Smooth muscle cell (in vitro differentiated cells): Measurements from ENCODE around the gene ATP8B4. TPM values are rescaled to one million over a fixed set of nuclear protein-coding genes. Genes with fewer than 3 reads are reported as not detected.

Experiments
- DNase-seq: peaks from one replicate; lab custom pipeline; 2025; ENCODE audit not compliant: unreplicated experiment; lab: John Stamatoyannopoulos, UW
- H2AFZ ChIP-seq: fragments of 200-600 bp; sonication (generic); 2 replicates; pipeline ENCODE4 v1.6.0; 2016; ENCODE audit warnings: antibody characterized with exemption, low read depth, mild to moderate bottlenecking
- H3F3A ChIP-seq: fragments of 200-600 bp; sonication (generic); 2 replicates; pipeline ENCODE4 v1.6.0; 2017; ENCODE audit warnings: antibody characterized with exemption, low read depth
- H3K27ac ChIP-seq: fragments of 200-600 bp; sonication (generic); 2 replicates; pipeline ENCODE4 v1.5.1; 2016; ENCODE audit warnings: low read depth, mild to moderate bottlenecking
- H3K27me3 ChIP-seq: fragments of 200-600 bp; sonication (generic); 2 replicates; pipeline ENCODE4 v1.6.1; 2016; ENCODE audit warnings: low read depth, mild to moderate bottlenecking
- H3K36me3 ChIP-seq: fragments of 200-600 bp; sonication (generic); 2 replicates; pipeline ENCODE4 v1.5.1; 2016; ENCODE audit warnings: low read depth
- H3K4me1 ChIP-seq: fragments of 200-600 bp; sonication (generic); 2 replicates; pipeline ENCODE4 v1.5.1; 2016; ENCODE audit warnings: low read depth
- H3K4me2 ChIP-seq: fragments of 200-600 bp; sonication (generic); 2 replicates; pipeline ENCODE4 v1.6.0; 2016; ENCODE audit warnings: mild to moderate bottlenecking
- H3K4me3 ChIP-seq: fragments of 200-600 bp; sonication (generic); 2 replicates; pipeline ENCODE4 v1.5.1; 2016; ENCODE audit warnings: mild to moderate bottlenecking
- H3K79me2 ChIP-seq: fragments of 200-600 bp; sonication (generic); 2 replicates; pipeline ENCODE4 v1.6.0; 2016; ENCODE audit warnings: low read depth, mild to moderate bottlenecking
- H3K9ac ChIP-seq: fragments of 200-600 bp; sonication (generic); 2 replicates; pipeline ENCODE4 v1.6.0; 2016; ENCODE audit warnings: low read depth
- H3K9me3 ChIP-seq: fragments of 200-600 bp; sonication (generic); replicated peaks from 2 replicates; pipeline ENCODE4 v1.5.1; 2016; ENCODE audit warnings: low read depth
- H4K20me1 ChIP-seq: fragments of 200-600 bp; sonication (generic); 2 replicates; pipeline ENCODE4 v1.6.0; 2016; ENCODE audit warnings: low read depth
- CTCF ChIP-seq: fragments of 200-600 bp; sonication (generic); IDR thresholded peaks from 2 replicates; pipeline ENCODE4 v1.5.1; 2017; ENCODE audit warnings: borderline replicate concordance, mild to moderate bottlenecking, antibody characterized with exemption; ENCODE audit not compliant: insufficient read depth, poor library complexity, severe bottlenecking
- WGBS: methylation state at CpG from one replicate; pipeline ENCODE4 v1.1.7; 2016; ENCODE audit warnings: low lambda C conversion rate; 5-methylcytosine and 5-hydroxymethylcytosine counted together
- polyA plus RNA-seq: library from polyadenylated mRNA; unstranded; fragments of >200 nt; fragmentation: Nextera tagmentation; extraction: Ambion mirVana; gene quantifications from 2 replicates; pipeline ENCODE4 v1.2.1, GENCODE V29; 2016
- total RNA-seq: library from RNA; depleted of rRNA; stranded (reverse); fragments of >200 nt; gene quantifications from 2 replicates; pipeline ENCODE4 v1.2.3, GENCODE V29; 2014

The ATP8B4 gene
- total and polyA plus RNA-seq, 2 experiments from 2014 or later, result 21.7 to 60.5 TPM

- H2AFZ ChIP-seq, result no peak overlapping the region
- no peaks in the 10 kb centered on the region for H3K27me3 ChIP-seq
- no peaks in the 10 kb centered on the region for H4K20me1 ChIP-seq
- H3K79me2 ChIP-seq, result no peaks in the 10 kb centered on the region
- H3K4me1 ChIP-seq, result peaks cover 51% of the 10 kb centered on the region
- peak overlapping the region; percentile 67 for H3K27ac ChIP-seq
- no peaks in the 10 kb centered on the region for H3K36me3 ChIP-seq
- 48% methylated on average over 5 of the region's 5 CpGs for WGBS
- no peak overlapping the region for H3K9ac ChIP-seq
- peak overlapping the region; percentile 49 for H3K4me2 ChIP-seq
- H3F3A ChIP-seq, result peaks cover 33% of the 10 kb centered on the region
- TF ChIP-seq CTCF, result no peak
- DNase-seq, result no peak
- H3K9me3 ChIP-seq, result no peaks in the 10 kb centered on the region
- H3K4me3 ChIP-seq, result no peak overlapping the region
These were observed 218.8 kb downstream of the ATP8B4 start for GRCh38 chr15:49900006-49900902.

GRCh38 chr15:49898575-49899283, 220.3 kb downstream of the ATP8B4 start:
- H3F3A ChIP-seq, result peaks cover 40% of the 10 kb centered on the region
- no peaks in the 10 kb centered on the region for H3K79me2 ChIP-seq
- H3K9me3 ChIP-seq, result no peaks in the 10 kb centered on the region
- peak overlapping the region; percentile 49 for H3K4me2 ChIP-seq
- WGBS, result 60% methylated on average over 2 of the region's 2 CpGs
- no peak overlapping the region for H3K9ac ChIP-seq
- H2AFZ ChIP-seq, result no peak overlapping the region
- no peaks in the 10 kb centered on the region for H4K20me1 ChIP-seq
- H3K27me3 ChIP-seq, result no peaks in the 10 kb centered on the region
- no peak for DNase-seq
- H3K27ac ChIP-seq, result peak overlapping the region; percentile 67
- H3K4me3 ChIP-seq, result no peak overlapping the region
- peaks cover 58% of the 10 kb centered on the region for H3K4me1 ChIP-seq
- no peak for TF ChIP-seq CTCF
- H3K36me3 ChIP-seq, result no peaks in the 10 kb centered on the region

GRCh38 chr15:49898097-49898496, 220.9 kb downstream of the ATP8B4 start:
- no peak for TF ChIP-seq CTCF
- H3K27ac ChIP-seq, result peak overlapping the region; percentile 67
- no peaks in the 10 kb centered on the region for H4K20me1 ChIP-seq
- no peaks in the 10 kb centered on the region for H3K27me3 ChIP-seq
- H3K36me3 ChIP-seq, result no peaks in the 10 kb centered on the region
- peaks cover 40% of the 10 kb centered on the region for H3F3A ChIP-seq
- H3K9me3 ChIP-seq, result no peaks in the 10 kb centered on the region
- H3K4me1 ChIP-seq, result peaks cover 58% of the 10 kb centered on the region
- H3K4me2 ChIP-seq, result peak overlapping the region; percentile 49
- no peak for DNase-seq
- no peak overlapping the region for H3K4me3 ChIP-seq
- no peak overlapping the region for H2AFZ ChIP-seq
- no peaks in the 10 kb centered on the region for H3K79me2 ChIP-seq
- no peak overlapping the region for H3K9ac ChIP-seq
